Colonic mucosa (tissue), 4 donors: ENCODE measurements around the gene PCNX1. TPM values are rescaled to one million over a fixed set of nuclear protein-coding genes. Genes with fewer than 3 reads are reported as not detected.

Experiments used
- DNase-seq: peaks from one replicate; pipeline ENCODE4 v3.0.0-alpha.2; 2020
- H3K27ac ChIP-seq: fragments of 200-600 bp; one replicate; pipeline ENCODE4 v1.8.0; 2021
- H3K27me3 ChIP-seq: fragments of 200-600 bp; one replicate; pipeline ENCODE4 v1.8.0; 2021
- H3K36me3 ChIP-seq: fragments of 200-600 bp; one replicate; pipeline ENCODE4 v1.8.0; 2021
- H3K4me1 ChIP-seq: fragments of 200-600 bp; one replicate; pipeline ENCODE4 v1.8.0; 2021; ENCODE audit warnings: mild to moderate bottlenecking
- H3K4me3 ChIP-seq: fragments of 200-600 bp; one replicate; pipeline ENCODE4 v1.8.0; 2021
- H3K9ac ChIP-seq, 2 donors: one replicate each; pipeline ENCODE4 v1.7.0; 2013; ENCODE audit warnings: control low read depth in 2 of 2, low read depth in 2 of 2, low read length in 2 of 2
- H3K9me3 ChIP-seq: fragments of 200-600 bp; one replicate; pipeline ENCODE4 v1.8.0; 2021
- intact Hi-C: fragments of 100-400 bp; cut with DNase I; formaldehyde crosslinking; loops from one replicate; pipeline ENCODE4 v1.14.1; 2022
- total RNA-seq, 2 donors: library from RNA; stranded (reverse); fragmentation: NEBNext Ultra II Directional in 1 of 2; extraction: Animal tissue kit (Norgen Biotek cat#: 25700) in 1 of 2; gene quantifications; one replicate each; pipeline ENCODE4 v1.2.1, GENCODE V29; 2021
- TF ChIP-seq, protein P1 (sequence below): fragments of 200-600 bp; IDR thresholded peaks from one replicate; pipeline ENCODE4 v1.8.0; 2022; ENCODE audit warnings: antibody characterized with exemption, mild to moderate bottlenecking
- donor health status: healthy.
- donor health status: DM: no; HTN: no; CAD: no.
- donor health status: DM: no; HTN: no; CAD: no.

Gene PCNX1
- total RNA-seq, 2 donors from 2014 or later = 18.1 to 26.7 TPM

DNA sequence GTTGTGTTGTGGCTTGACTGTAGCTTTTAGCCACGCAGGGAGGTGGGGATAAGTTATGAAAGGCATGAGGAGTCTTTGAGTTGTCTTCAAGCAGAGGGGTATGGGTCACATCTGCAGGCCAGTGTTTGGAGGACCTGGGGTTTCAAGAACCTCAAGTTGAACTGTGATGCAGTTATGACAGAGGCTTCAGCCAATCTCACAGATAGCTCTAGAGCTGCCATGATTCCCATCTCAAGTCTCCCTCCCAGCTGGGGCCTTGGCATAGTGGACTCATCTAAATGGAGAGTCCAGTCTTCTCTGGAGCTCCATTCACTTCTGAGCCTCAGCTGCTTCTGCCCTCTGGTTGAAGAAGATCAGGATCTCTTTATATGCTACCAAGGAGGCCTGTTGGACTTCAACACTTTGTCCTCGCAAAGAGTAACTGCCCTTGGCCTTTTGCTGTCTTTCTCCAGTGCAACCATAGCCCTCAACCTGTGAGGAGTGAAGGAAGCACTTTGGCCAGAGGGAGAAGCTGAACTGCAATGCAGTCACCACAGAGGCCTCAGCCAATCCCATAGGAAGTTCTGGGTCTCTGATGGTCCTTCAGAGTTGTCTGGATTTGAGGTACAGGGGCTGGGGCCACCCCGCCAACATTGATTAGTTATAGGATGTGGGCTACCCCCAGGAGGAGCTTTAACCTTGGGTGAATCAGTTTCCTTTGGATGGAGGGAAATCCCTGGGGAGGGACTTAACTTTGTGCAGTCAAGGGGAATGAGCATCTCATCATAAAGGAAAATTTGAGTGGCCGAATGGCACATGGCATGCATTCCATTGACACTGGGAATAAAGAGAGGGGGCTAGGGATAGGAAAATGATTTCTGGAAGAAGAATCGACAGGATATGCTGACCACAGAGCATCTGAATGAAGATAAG, 230.5 kb downstream of the PCNX1 start:
- H3K4me3 ChIP-seq = no peak overlapping the region
- H3K36me3 ChIP-seq = no peaks in the 10 kb centered on the region
- no peak overlapping the region for H3K27ac ChIP-seq
- H3K27me3 ChIP-seq = no peaks in the 10 kb centered on the region
- intact Hi-C loops = loop anchor here (10.0 kb wide), 1 partner anchor 187 kb away; the partner anchor contains the start of gene SIPA1L1
- TF ChIP-seq, protein P1, sequence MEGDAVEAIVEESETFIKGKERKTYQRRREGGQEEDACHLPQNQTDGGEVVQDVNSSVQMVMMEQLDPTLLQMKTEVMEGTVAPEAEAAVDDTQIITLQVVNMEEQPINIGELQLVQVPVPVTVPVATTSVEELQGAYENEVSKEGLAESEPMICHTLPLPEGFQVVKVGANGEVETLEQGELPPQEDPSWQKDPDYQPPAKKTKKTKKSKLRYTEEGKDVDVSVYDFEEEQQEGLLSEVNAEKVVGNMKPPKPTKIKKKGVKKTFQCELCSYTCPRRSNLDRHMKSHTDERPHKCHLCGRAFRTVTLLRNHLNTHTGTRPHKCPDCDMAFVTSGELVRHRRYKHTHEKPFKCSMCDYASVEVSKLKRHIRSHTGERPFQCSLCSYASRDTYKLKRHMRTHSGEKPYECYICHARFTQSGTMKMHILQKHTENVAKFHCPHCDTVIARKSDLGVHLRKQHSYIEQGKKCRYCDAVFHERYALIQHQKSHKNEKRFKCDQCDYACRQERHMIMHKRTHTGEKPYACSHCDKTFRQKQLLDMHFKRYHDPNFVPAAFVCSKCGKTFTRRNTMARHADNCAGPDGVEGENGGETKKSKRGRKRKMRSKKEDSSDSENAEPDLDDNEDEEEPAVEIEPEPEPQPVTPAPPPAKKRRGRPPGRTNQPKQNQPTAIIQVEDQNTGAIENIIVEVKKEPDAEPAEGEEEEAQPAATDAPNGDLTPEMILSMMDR = no peak
- no peaks in the 10 kb centered on the region for H3K9me3 ChIP-seq
- no peaks in the 10 kb centered on the region for H3K4me1 ChIP-seq
- H3K9ac ChIP-seq = no peak overlapping the region
- DNase-seq = no peak

DNA sequence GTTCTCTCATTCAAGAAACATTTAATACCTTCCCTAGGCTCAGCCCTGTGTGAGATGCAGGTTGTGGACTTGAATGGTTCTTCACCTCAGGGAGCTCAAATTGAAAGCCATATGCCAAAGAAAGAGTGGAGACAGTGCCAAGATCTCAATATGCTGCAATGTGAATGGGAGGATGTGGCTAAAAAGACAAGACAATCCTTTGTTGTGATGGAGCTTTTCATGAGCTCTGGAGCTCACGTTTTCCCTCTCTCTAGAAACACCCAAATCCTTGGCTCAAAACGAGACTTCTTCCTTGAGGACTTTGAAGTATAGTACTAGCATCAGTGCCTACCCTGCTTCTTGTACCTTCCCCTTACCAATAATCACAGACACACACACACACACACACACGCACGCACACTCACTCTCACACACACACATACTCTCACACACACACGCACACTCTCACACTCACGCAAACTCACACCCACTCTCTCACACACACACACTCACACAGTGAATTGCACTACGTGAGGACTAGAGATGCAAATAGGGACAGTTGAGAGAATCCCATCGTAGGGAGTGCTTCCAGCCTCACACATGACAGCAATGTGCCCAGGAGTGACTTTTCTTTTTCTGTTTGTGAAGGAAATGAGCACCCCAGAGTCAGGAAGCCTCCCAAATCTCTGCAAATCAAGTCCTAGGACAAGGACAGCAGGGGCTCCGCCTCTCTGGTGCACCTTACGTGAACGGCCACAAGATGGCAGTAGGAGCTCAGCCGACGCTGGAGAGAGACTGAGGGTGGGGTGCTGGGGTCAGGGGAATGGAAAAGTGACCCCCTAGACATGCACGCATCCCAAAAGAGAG, 231.4 kb downstream of the PCNX1 start:
- Histone ChIP-seq H3K27me3 (no peaks in the 10 kb centered on the region), H3K4me1 (no peaks in the 10 kb centered on the region), H3K27ac (no peak overlapping the region), H3K4me3 (no peak overlapping the region), H3K9me3 (no peaks in the 10 kb centered on the region), H3K36me3 (no peaks in the 10 kb centered on the region), H3K9ac (peak overlapping the region in 1 of 2 donors; percentile 27)
- DNase-seq = peak; percentile 60
- intact Hi-C loops = loop anchor here (10.0 kb wide), 1 partner anchor 186 kb away; the partner anchor contains the start of gene SIPA1L1
- TF ChIP-seq, protein P1 = peak; percentile 93

DNA sequence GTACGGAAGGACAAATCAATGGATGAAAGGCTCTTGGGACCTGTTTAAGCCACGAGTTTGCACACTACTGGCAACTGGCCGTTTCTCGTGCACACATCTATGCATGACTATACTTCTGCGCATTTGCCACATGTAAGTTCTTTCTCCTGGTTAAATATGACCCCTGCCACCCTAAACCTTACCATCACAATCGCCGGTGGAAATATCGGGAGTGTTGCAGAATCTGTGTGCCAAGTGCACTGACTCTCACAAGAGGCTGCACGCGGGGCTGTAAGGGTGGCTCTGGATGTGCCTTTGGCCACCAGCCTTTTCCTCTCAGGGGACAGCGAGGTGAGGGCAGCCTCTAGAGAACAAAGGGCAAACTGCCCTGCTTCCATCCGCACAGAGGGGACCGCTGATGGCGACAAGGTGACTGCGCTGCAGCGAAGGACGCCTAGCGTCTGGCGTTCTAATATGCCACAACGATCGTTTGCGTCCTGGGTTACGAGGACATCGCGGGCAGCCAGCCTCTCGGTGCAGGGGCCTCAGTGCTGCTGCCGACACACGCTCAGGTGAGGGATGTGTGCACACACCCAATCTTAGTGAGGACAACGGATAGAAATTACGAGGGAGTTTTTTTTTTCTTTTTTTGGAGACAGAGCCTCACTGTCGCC, 232.2 kb downstream of the PCNX1 start:
- H3K9ac ChIP-seq = peak overlapping the region in 1 of 2 donors; percentile 27
- intact Hi-C loops = loop anchor here (10.0 kb wide), 1 partner anchor 185 kb away; the partner anchor contains the start of gene SIPA1L1
- no peak for DNase-seq

DNA sequence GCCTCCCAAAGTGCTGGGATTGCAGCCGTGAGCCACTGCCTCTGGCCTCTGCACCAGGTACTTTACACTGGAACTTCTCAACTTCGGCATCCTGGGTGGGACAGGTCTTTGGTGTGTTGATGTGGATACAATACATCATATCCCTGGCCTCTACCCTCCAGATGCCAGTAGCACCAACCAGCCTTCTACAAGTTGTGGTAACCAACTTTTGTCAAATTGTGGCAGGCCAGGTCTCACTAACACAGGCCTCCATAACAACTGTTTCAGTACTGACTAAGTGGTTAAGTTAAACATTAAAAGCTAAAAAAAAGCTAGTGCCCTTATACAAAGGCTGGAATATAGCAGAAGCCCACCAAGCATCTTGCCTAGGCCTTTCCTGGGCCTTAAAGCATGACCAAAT, 232.9 kb downstream of the PCNX1 start:
- H3K4me3 ChIP-seq = no peak overlapping the region
- no peak for DNase-seq

More for the DNA sequence above, 232.2 kb downstream of the PCNX1 start:
- Histone ChIP-seq H3K36me3 (no peaks in the 10 kb centered on the region), H3K4me3 (no peak overlapping the region), H3K9me3 (no peaks in the 10 kb centered on the region), H3K4me1 (no peaks in the 10 kb centered on the region), H3K27me3 (no peaks in the 10 kb centered on the region), H3K27ac (no peak overlapping the region)
- TF ChIP-seq, protein P1 = peak; percentile 8

More for the DNA sequence above, 232.9 kb downstream of the PCNX1 start:
- Histone ChIP-seq H3K9ac (no peak overlapping the region), H3K4me1 (no peaks in the 10 kb centered on the region), H3K9me3 (no peaks in the 10 kb centered on the region), H3K36me3 (no peaks in the 10 kb centered on the region), H3K27me3 (no peaks in the 10 kb centered on the region), H3K27ac (no peak overlapping the region)
- TF ChIP-seq, protein P1 = no peak
- intact Hi-C loops = loop anchor here (2.0 kb wide), 1 partner anchor 613 kb away; no protein-coding TSS in a partner anchor
